Activated CD4-positive, CD25-positive, alpha-beta regulatory T cell treated with anti-CD3 and anti-CD28 coated beads, Interleukin-2, amount 50 U/mL, for 16 hours (primary cell): ENCODE results near the gene SH2D5.

ENCODE experiments used
- DNase-seq: peaks from one replicate; pipeline ENCODE4 v3.0.0-alpha.2; 2020; ENCODE audit warnings: low read depth, low spot score

SH2D5 gene

GRCh38 chr1:20732588-20733359 is at the start of gene SH2D5:
SH2D5 (minus strand) TSS chr1:20732703; CDS start chr1:20728044, 4,659 bp downstream.
- DNase-seq = peak; percentile 65

- no peak for DNase-seq
Measured at GRCh38 chr1:20775700-20776099, 43.2 kb upstream of the SH2D5 start.

- no peak for DNase-seq
Measured at GRCh38 chr1:20771780-20772179, 39.3 kb upstream of the SH2D5 start.

- no peak for DNase-seq
Measured at GRCh38 chr1:20770314-20771087, 38.0 kb upstream of the SH2D5 start.

GRCh38 chr1:20767271-20767670 is 34.8 kb upstream of the SH2D5 start:
- DNase-seq = no peak

- no peak for DNase-seq
Measured at GRCh38 chr1:20763417-20763816, 30.9 kb upstream of the SH2D5 start.

GRCh38 chr1:20760322-20760721 is 27.8 kb upstream of the SH2D5 start:
- no peak for DNase-seq

- no peak for DNase-seq
Measured at GRCh38 chr1:20753589-20753988, 21.1 kb upstream of the SH2D5 start.

- DNase-seq = no peak
Measured at GRCh38 chr1:20751462-20751990, 19.0 kb upstream of the SH2D5 start.

GRCh38 chr1:20742671-20743070 is 10.2 kb upstream of the SH2D5 start:
- DNase-seq = no peak

- no peak for DNase-seq
Measured at GRCh38 chr1:20740781-20741180, 8.3 kb upstream of the SH2D5 start.

GRCh38 chr1:20739225-20739624 is 6.7 kb upstream of the SH2D5 start:
- DNase-seq = no peak

GRCh38 chr1:20735581-20736111 is 3.1 kb upstream of the SH2D5 start:
- DNase-seq = no peak

GRCh38 chr1:20733360-20733975 is 965 bp upstream of the SH2D5 start:
- DNase-seq = no peak

GRCh38 chr1:20732071-20732587 is 374 bp downstream of the SH2D5 start:
- DNase-seq = peak; percentile 38

GRCh38 chr1:20731057-20731991 is 1.2 kb downstream of the SH2D5 start:
- no peak for DNase-seq

GRCh38 chr1:20730690-20731056 is 1.8 kb downstream of the SH2D5 start:
- DNase-seq = no peak

- no peak for DNase-seq
Measured at GRCh38 chr1:20729990-20730689, 2.4 kb downstream of the SH2D5 start.

- DNase-seq = no peak
Measured at GRCh38 chr1:20729155-20729931, 3.2 kb downstream of the SH2D5 start.
